Endothelial cell of umbilical vein (primary cell): ENCODE results near the gene CLRN1. TPM values are rescaled to one million over a fixed set of nuclear protein-coding genes. Genes with fewer than 3 reads are reported as not detected.

Experiments used
- BruUV-seq: library from RNA; stranded (reverse); fragments of 400-500 nt; replicated peaks from 2 replicates; lab custom pipeline; 2021; lab: Mats Ljungman, UMichigan
- CTCF ChIA-PET: fragments of 300-600, 350-600 bp; sonication (Branson Sonifier 250); formaldehyde crosslinking; loops from one replicate; lab custom pipeline; 2021; ENCODE audit warnings: antibody characterized with exemption, inconsistent platforms; lab: Charles Lee
- POLR2A ChIA-PET: fragments of 300-600, 350-600 bp; sonication (Branson Sonifier 250); formaldehyde crosslinking; loops from one replicate; lab custom pipeline; 2021; ENCODE audit warnings: antibody characterized with exemption, inconsistent platforms; lab: Charles Lee
- DNase-seq: peaks from one replicate; pipeline ENCODE4 v3.0.0-alpha.2; 2011; ENCODE audit warnings: low read depth, low spot score
- FAIRE-seq: peaks from 2 replicates; lab custom pipeline; 2011; peaks lifted over from hg19 to GRCh38; lab: Jason Lieb, UNC
- H2AFZ ChIP-seq: 2 replicates; pipeline ENCODE4 v1.6.0; 2012; ENCODE audit warnings: low read depth, low read length, control low read depth, inconsistent platforms
- H3K27ac ChIP-seq: 2 replicates; pipeline ENCODE4 v1.5.1; 2011; ENCODE audit warnings: low read depth, mild to moderate bottlenecking, control low read depth, low read length, moderate library complexity; ENCODE audit not compliant: insufficient read depth
- H3K27me3 ChIP-seq, 2 experiments: 2 replicates each; pipeline versions ENCODE4 v1.6.0 to v1.6.1; 2011; ENCODE audit warnings: low read length in 2 of 2, mixed read lengths in 1 of 2; ENCODE audit not compliant: control insufficient read depth in 2 of 2, insufficient read depth in 2 of 2
- H3K36me3 ChIP-seq, 2 experiments: 2 replicates in 1 of 2; 3 replicates in 1 of 2; pipeline ENCODE4 v1.5.1; 2011; ENCODE audit warnings: low read length in 2 of 2, mild to moderate bottlenecking in 1 of 2, moderate library complexity in 1 of 2; ENCODE audit not compliant: control insufficient read depth in 2 of 2, insufficient read depth in 2 of 2; ENCODE audit errors: extremely low read depth in 1 of 2
- H3K4me1 ChIP-seq: 3 replicates; pipeline ENCODE4 v1.5.1; 2011; ENCODE audit warnings: mild to moderate bottlenecking, low read length; ENCODE audit not compliant: control insufficient read depth, insufficient read depth; ENCODE audit errors: extremely low read depth
- H3K4me2 ChIP-seq: 2 replicates; pipeline ENCODE4 v1.6.1; 2011; ENCODE audit warnings: low read length, control low read depth, mixed read lengths; ENCODE audit not compliant: insufficient read depth
- H3K4me3 ChIP-seq, 3 experiments: fragments of 200-600 bp in 1 of 3; sonication (generic), shearing (Covaris generic) in 1 of 3; replicated peaks in 1 of 3; 2 replicates each; pipeline ENCODE4 v1.5.1; 2011 to 2016; ENCODE audit warnings: control low read depth in 3 of 3, low read length in 3 of 3, mild to moderate bottlenecking in 2 of 3, inconsistent platforms in 1 of 3, low read depth in 1 of 3, moderate library complexity in 1 of 3; ENCODE audit not compliant: insufficient read depth in 1 of 3
- H3K79me2 ChIP-seq: 2 replicates; pipeline ENCODE4 v1.6.0; 2012; ENCODE audit warnings: low read length, inconsistent platforms; ENCODE audit not compliant: control insufficient read depth, insufficient read depth
- H3K9ac ChIP-seq: replicated peaks from 2 replicates; pipeline ENCODE3; 2011; ENCODE audit warnings: low read length, control low read depth; ENCODE audit not compliant: insufficient read depth; ENCODE audit errors: extremely low read depth
- H3K9me1 ChIP-seq: replicated peaks from 3 replicates; pipeline ENCODE4 v1.6.0; 2011; ENCODE audit warnings: mild to moderate bottlenecking, low read length; ENCODE audit not compliant: control insufficient read depth, insufficient read depth; ENCODE audit errors: extremely low read depth
- H3K9me3 ChIP-seq: replicated peaks from 2 replicates; pipeline ENCODE4 v1.5.1; 2012; ENCODE audit warnings: low read length, inconsistent platforms; ENCODE audit not compliant: control insufficient read depth, insufficient read depth
- H4K20me1 ChIP-seq: replicated peaks from 2 replicates; pipeline ENCODE3; 2011; ENCODE audit warnings: mild to moderate bottlenecking, low read length; ENCODE audit not compliant: control insufficient read depth, insufficient read depth; ENCODE audit errors: extremely low read depth
- CTCF ChIP-seq, 2 donors: IDR thresholded peaks; 1 replicate in 1 of 2; 2 replicates in 1 of 2; pipeline ENCODE4 v1.5.1; 2011; ENCODE audit warnings: low read length in 2 of 2, mild to moderate bottlenecking in 2 of 2, moderate library complexity in 2 of 2, control low read depth in 1 of 2, inconsistent platforms in 1 of 2, low read depth in 1 of 2; ENCODE audit not compliant: insufficient read depth in 1 of 2; ENCODE audit errors: extremely low read depth in 1 of 2
- EZH2 ChIP-seq: IDR thresholded peaks from 2 replicates; pipeline ENCODE4 v1.6.1; 2012; ENCODE audit warnings: borderline replicate concordance, low read depth, mild to moderate bottlenecking, moderate library complexity, low read length, inconsistent platforms; ENCODE audit not compliant: severe bottlenecking
- FOS ChIP-seq: IDR thresholded peaks from 2 replicates; pipeline ENCODE4 v1.6.1; 2011; ENCODE audit warnings: mild to moderate bottlenecking, low read length, moderate library complexity, borderline replicate concordance; ENCODE audit not compliant: insufficient read depth
- GATA2 ChIP-seq: IDR thresholded peaks from 2 replicates; pipeline ENCODE4 v1.7.0; 2011; ENCODE audit warnings: low read depth, mild to moderate bottlenecking, moderate library complexity, mixed read lengths, low read length; ENCODE audit not compliant: insufficient read length, insufficient read depth
- JUN ChIP-seq: IDR thresholded peaks from 2 replicates; pipeline ENCODE4 v1.6.1; 2011; ENCODE audit warnings: borderline replicate concordance, low read depth; ENCODE audit not compliant: insufficient read length, insufficient read depth
- MYC ChIP-seq: IDR thresholded peaks from one replicate; pipeline ENCODE4 v1.6.1; 2011; ENCODE audit warnings: mild to moderate bottlenecking, low read depth, low read length
- POLR2A ChIP-seq: IDR thresholded peaks from 2 replicates; pipeline ENCODE4 v1.6.1; 2012; ENCODE audit warnings: low read depth, mild to moderate bottlenecking, control low read depth, low read length
- POLR2AphosphoS5 ChIP-seq: IDR thresholded peaks from 2 replicates; pipeline ENCODE4 v1.6.1; 2012; ENCODE audit warnings: low read depth, mild to moderate bottlenecking, control low read depth, low read length, moderate library complexity; ENCODE audit not compliant: insufficient read depth
- dilution Hi-C: fragments of 300-500 bp; cut with MboI; formaldehyde crosslinking; loops from one replicate; pipeline ENCODE4 v1.15.0; 2019; ENCODE audit warnings: low sequenced_read_pairs; ENCODE audit not compliant: extremely low pct_ligation_motif_present
- intact Hi-C: fragments of 100-400 bp; cut with micrococcal nuclease; formaldehyde crosslinking; loops from one replicate; pipeline ENCODE4 v1.10.0; 2022
- polyA plus RNA-seq, 4 experiments: library from polyadenylated mRNA; depleted of rRNA in 3 of 4; stranded (reverse) in 3 of 4; unstranded in 1 of 4; fragments of >200 nt; gene quantifications; 2 replicates each; pipeline versions ENCODE4 v1.2.1 to v1.2.3, GENCODE V29; 2011 to 2012; ENCODE audit warnings: missing spikeins in 1 of 4
- total RNA-seq: library from RNA; stranded (reverse); gene quantifications from 2 replicates; pipeline ENCODE4 v1.2.3, GENCODE V29; 2021
- TF ChIP-seq, protein P1 (sequence below): IDR thresholded peaks from 2 replicates; pipeline ENCODE4 v1.6.1; 2011; ENCODE audit not compliant: insufficient read depth, insufficient read length

CLRN1 gene
- total and polyA plus RNA-seq, 2 donors (not counting 3 experiments of a cell fraction or from before 2014, with no cell fraction given): not detected

DNA sequence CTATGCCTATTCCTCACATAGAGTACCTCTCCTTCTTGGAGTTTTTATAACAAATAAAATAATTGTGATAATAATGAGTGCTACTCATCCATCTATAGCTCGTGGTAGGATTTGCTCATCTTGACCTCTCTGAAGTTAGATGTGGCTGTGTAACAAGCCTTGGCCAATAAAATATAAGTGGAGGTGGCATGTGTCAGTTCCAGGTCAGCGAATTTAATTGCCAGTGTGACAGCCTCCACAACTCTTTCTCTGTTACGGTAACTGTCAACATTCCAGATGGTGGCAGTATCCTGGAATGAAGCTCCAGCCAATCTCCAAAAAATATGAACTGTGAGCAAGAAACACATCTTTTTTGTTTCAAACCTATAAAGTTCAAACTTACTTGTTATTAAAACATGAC, 13.8 kb downstream of the CLRN1 start:
- ChIA-PET CTCF (interaction anchor here (1.2 kb wide), 1 partner anchor 14 kb away, joined by 3 read pairs; the partner anchor contains the start of gene CLRN1), POLR2A (interaction anchor here (0.7 kb wide), 1 partner anchor 9 kb away, joined by 6 read pairs; no protein-coding TSS in a partner anchor)
- BruUV-seq: no TSS peak
- dilution Hi-C loops: no loop called here
- H3K9ac ChIP-seq: no peak overlapping the region
- no peaks in the 10 kb centered on the region for H3K4me1 ChIP-seq
- H3K4me2 ChIP-seq: no peak overlapping the region
- H3K9me1 ChIP-seq: no peaks in the 10 kb centered on the region
- no peaks in the 10 kb centered on the region for H3K9me3 ChIP-seq
- intact Hi-C loops: no loop called here
- no peak overlapping the region for H3K4me3 ChIP-seq
- DNase-seq (no peak), FAIRE-seq (no peak)
- H3K79me2 ChIP-seq: no peaks in the 10 kb centered on the region
- peaks cover 0 to 4% of the 10 kb centered on the region in 2 experiments for H3K27me3 ChIP-seq
- TF ChIP-seq POLR2A (no peak), EZH2 (no peak), CTCF (IDR thresholded peaks at IDR 0.05; ENCODE audit: extremely low read depth in 1 of 2, insufficient read depth in 1 of 2, low read depth in 1 of 2, low read length in 2 of 2) (no peak), MYC (no peak), GATA2 (no peak), JUN (no peak), FOS (no peak), POLR2AphosphoS5 (no peak)
- TF ChIP-seq, protein P1, sequence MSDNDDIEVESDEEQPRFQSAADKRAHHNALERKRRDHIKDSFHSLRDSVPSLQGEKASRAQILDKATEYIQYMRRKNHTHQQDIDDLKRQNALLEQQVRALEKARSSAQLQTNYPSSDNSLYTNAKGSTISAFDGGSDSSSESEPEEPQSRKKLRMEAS: no peak
- H3K36me3 ChIP-seq: no peaks in the 10 kb centered on the region
- no peak overlapping the region for H2AFZ ChIP-seq
- H3K27ac ChIP-seq: no peak overlapping the region
- no peaks in the 10 kb centered on the region for H4K20me1 ChIP-seq
